HTR-8/SVneo (cell line): Measurements from ENCODE around the gene DIS3.
A peak's percentile ranks its signal among the peaks of the same experiment; 100 is the strongest.
"Not testable (repeated sequence)": the region's sequence is repeated elsewhere in the genome, so short reads cannot be mapped to it uniquely, and the experiment has no call there.

Experiments
- DNase-seq: peaks from one replicate; pipeline ENCODE4 v3.0.0; 2011; ENCODE audit warnings: low spot score, mixed read lengths; ENCODE audit not compliant: insufficient read length
- FAIRE-seq: peaks from 2 replicates; lab custom pipeline; 2011; peaks lifted over from hg19 to GRCh38; lab: Jason Lieb, UNC

DIS3 gene

DNA sequence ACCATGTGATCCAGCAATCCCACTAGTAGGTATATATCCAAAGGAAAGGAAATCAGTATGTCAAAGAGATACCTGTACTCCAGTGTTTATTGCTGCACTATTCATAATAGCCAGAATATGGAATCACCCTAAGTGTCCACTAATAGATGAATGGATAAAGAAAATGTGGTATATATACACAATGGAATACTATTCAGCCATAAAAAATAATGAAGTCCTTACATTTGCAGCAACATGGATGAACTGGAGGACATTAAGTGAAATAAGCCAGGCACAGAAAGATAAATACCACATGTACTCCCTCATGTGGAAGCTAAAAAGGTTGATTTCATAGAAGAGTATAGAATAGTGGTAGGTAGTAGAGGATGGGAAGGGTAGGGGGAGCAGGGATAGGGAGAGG is 30.5 kb downstream of the DIS3 start:
- FAIRE-seq (no peak), DNase-seq (no peak)

DNA sequence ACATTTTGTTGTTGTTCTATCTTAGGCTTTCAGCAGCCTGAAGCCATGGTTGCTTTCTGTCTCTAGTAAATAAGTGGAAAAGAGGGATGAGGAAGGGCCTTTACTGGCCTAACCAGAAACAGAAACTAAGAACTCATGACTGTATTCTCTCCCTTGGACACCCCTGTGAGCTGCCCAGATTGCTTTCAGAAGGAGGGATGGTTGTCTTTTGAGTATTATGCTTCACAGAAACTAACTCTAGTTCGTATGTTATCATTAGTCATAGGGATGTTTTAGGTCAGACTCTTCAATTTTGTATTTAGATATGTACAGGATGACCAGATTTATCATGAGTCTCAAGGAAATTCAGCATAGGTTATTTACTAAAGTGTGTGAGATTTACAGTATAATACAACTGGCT is 36.4 kb downstream of the DIS3 start:
- FAIRE-seq, result no peak
- no peak for DNase-seq

DNA sequence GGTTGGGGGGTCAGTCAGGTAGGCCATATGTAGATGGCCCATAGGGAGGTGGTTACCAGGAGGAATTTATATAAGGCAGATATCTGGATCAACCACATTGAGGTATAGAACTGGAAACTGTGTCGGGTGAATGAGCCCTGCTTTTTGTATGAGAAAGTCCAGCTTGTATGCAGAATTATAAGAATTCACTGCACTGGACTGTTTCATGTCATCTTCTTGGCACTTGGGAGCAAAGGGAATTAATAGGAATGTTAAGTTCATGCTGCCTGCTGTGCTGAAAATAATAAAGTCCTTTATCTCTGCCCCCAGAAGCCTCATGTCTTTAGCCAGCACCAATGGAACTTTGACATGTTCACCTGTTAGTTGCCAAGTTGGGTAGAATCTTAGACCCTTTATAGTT is 41.7 kb downstream of the DIS3 start:
- DNase-seq, result no peak

DNA sequence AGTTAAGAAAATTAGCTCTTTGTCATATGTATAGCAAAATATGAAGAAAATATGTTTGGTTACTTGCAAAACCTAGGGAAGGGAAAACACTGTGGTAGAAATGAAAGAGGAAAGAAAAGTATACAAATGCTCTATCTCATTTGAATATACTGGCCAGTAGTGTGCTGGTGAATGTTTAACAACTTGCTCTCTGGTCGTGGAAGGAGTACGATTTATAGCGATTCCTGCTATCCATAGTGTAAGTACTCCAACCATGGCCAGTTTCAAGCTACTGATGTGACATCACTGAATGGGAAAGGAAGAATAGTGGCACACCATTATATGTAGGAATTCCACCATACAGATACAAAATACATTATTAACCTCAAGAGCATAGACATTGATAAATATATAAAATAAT is 44.7 kb downstream of the DIS3 start:
- DNase-seq (no peak), FAIRE-seq (no peak)

More for the DNA sequence above, 41.7 kb downstream of the DIS3 start:
- no peak for FAIRE-seq

DNA sequence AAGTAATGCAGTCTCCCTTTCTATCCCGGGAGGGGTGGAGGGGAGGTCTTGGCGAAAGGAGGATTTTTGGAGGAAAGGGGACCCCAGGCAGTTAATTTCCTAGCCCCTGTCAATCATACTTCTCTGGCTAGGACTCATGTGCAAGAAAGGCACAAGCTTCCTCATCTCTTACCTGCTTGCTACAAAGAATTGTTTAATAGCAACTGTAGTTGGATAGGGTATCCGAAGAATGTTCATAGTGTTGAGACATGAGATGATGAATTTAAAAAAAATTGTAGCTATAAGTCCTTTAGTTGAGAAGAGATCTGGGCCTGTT is 53.5 kb downstream of the DIS3 start:
- no peak for FAIRE-seq
- no peak for DNase-seq

DNA sequence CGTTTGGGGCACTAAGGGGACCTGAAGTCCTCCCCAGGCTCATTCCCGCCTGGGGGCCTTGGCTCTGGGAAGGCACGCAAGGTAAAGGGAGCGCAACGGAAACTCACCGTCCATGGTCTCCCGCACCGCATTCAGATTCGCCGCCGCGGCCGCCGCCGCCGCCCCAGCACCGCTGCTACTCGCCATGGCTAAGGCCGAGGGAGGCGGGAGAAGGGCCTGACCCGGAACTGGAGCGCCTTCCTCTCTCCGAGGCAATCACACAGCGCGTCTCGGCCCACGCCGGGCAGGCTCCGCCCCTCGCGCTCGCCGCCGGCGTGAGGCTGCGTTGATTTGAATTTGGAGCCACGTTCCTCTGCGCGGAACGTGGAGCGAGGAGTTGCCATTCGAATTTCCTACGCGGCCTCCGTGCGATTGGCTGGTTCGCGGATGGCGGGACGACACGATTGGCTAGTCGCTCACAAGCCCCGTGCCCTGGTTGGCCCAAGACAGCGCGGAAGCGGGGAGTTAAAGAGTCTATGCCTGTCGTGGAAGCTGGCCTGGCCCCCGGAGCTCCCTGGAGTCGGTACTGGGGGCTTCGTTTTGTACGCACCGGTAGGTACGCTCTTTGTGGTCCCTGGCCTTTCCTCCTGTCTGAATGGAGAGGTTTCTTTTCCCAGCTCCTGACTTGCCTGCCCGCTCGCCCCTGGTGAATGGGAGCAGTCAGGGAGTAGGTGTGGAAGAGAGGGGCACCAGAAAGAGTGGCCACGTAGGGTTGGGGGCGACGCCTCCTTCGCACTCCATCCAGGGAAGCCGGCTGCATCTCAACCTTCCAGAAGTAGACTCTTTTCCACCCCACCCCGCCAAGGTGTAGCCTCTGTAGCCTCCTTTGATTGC is 54.0 kb downstream of the DIS3 start, which contains the start of the genes BORA and MZT1:
Gene BORA (plus strand): TSS at position 507 of the 873 bp plus-strand sequence. CDS start 1,018 bp downstream, outside the sequence.
Gene MZT1 (minus strand): TSS at position 213 of the 873 bp plus-strand sequence. CDS start 27 bp downstream, at position 186.
- FAIRE-seq, result peak; percentile 93
- DNase-seq, result peak; percentile 83

DNA sequence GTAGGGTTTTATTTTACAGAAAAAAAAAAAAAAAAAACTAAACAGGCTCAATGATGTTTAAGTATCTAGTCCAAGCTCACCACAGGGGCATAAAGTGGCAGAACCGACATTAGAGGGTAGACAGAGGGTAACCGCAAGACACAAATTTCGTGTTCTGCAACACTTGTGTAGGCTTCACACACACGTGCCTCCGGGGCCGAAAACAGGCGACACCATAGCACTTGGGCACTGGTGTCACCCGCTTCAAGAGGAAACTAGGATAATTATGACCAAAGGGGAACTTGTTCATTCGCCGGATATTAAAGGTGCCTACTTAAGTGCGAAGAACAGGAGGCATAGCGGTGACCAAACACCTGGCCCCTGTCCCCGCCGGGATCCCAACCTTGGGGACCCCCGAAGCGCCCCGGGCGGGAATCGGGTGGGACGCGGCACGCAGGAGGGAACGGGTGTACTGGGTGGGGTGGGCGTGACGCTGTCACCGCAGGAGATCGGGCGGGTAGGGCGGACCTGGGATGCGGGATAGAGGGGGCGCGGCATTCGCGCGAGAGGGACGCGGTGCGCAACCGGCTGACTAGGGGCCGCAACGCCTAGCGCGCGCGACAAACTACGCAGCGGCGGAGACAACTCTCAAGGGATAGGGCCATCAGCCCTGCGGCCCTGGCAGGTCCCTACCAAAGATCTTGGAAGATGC is 54.8 kb downstream of the DIS3 start:
- peak; percentile 10 for DNase-seq

DNA sequence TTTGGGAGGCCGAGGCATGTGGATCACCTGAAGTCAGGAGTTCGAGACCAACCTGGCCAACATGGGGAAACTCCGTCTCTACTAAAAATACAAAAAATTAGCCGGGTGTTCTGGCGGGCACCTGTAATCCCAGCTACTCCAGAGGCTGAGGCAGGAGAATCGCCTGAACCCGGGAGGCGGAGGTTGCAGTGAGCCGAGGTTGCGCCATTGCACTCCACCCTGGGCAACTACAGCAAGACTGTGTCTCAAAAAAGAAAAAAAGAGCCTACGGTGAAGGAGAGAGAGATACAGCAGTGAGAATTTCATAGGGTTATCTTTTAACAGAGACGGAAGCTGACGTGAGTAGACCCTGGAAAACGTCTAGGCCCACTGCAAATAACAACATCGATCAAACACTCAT is 55.5 kb downstream of the DIS3 start:
- not testable (repeated sequence) for DNase-seq, FAIRE-seq

More for the DNA sequence above, 54.8 kb downstream of the DIS3 start:
- no peak for FAIRE-seq

DNA sequence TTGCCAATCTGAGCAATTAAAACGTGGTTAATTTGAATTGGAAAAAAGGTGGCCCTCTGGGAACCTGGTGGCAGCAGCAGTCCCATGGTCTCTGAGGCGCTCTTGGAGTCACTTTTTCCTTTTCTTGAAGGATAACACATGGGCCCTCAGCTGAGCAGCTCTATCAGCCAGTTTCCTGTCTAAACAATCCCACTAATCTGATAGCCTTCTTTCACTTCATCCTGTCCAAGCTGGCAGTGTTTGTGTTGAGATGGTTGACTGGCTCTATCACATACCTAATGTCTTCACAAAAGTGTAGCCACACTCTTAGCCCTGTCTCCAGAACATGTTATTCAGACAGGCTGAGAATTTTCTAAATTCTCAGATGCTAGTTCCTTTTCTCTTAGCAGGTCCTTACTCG is 64.9 kb downstream of the DIS3 start:
- no peak for DNase-seq
- no peak for FAIRE-seq
